ENCODE results near the gene NUBPL.

NUBPL gene

DNA sequence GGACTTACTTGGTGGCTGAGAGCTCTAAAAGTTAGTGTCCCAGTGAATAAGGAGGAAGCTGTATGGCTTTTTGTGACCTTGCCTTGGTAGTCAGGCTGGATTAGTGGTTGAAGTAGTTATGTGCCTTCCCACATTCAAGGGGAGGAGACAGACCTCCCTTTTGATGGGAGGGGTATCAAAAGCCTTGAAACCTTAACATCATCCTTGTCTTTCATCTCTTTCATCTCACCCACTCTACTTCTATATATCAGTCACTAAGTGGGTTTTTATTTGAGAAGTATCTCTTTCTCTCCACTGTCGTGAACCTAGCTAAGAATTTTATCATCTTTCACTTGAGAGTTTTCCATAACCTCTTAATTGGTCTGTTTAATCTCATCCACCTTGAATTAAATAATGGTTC lies 15.7 kb downstream of the NUBPL start:
- Histone ChIP-seq H3K27me3 (no peaks in the 10 kb centered on the region), H3K9me3 (no peaks in the 10 kb centered on the region), H3K27ac (no peak overlapping the region)

GRCh38 chr14:31578266-31578665 lies 17.1 kb downstream of the NUBPL start:
- no peaks in the 10 kb centered on the region for H3K27me3 ChIP-seq
- no peaks in the 10 kb centered on the region for H3K36me3 ChIP-seq
- no peaks in the 10 kb centered on the region for H3K4me1 ChIP-seq (ENCODE audit: control insufficient read depth in 1 of 2, insufficient read depth in 1 of 2, low read depth in 1 of 2, low read length in 1 of 2)
- H3K27ac ChIP-seq: no peak overlapping the region
- H3K4me3 ChIP-seq (ENCODE audit: low read depth in 1 of 2, low read length in 1 of 2): no peak overlapping the region
- H3K9me3 ChIP-seq: no peaks in the 10 kb centered on the region
- no peak for TF ChIP-seq CTCF (IDR thresholded peaks at IDR 0.05)

More for the DNA sequence above, 15.7 kb downstream of the NUBPL start:
- no peaks in the 10 kb centered on the region for H3K36me3 ChIP-seq
- TF ChIP-seq CTCF (IDR thresholded peaks at IDR 0.05): no peak
- H3K4me1 ChIP-seq (ENCODE audit: control insufficient read depth in 1 of 2, insufficient read depth in 1 of 2, low read depth in 1 of 2, low read length in 1 of 2): no peaks in the 10 kb centered on the region
- H3K4me3 ChIP-seq (ENCODE audit: low read depth in 1 of 2, low read length in 1 of 2): no peak overlapping the region

DNA sequence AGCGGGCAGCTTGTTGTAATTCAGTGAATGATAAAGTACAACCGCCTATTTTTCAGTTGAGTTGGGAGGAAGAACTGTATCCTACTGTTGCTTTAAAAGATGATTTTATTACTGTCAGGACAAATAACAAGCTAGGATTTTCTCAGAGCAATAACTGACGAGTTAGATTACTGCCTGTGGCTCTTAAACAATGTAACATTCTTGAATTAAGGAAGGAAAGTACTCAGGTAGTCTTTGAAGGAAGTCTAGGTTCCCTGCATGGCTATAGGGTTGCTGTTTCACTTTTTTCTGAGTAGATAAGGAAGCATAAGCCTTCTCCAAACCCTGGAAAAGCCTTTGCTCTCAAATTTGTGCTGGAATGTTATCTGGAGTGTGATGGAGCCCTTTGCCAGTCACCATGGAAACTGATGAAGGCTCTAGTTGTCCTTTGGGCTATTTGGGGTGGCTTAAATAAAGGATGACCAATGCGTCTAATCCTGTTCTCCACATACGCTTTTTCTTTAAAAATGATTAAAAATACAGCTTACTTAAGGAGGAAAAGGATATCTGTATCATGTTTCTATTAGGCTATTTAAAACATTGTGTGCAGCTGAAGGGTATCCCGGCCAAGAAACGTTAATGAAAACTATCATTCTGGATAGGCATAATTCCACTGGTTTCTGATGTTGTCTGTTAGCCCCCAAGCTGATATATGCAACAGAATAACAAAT lies 17.7 kb downstream of the NUBPL start:
- TF ChIP-seq CTCF (IDR thresholded peaks at IDR 0.05): no peak
- Histone ChIP-seq H3K4me1 (ENCODE audit: control insufficient read depth in 1 of 2, insufficient read depth in 1 of 2, low read depth in 1 of 2, low read length in 1 of 2) (no peaks in the 10 kb centered on the region), H3K27me3 (no peaks in the 10 kb centered on the region), H3K9me3 (no peaks in the 10 kb centered on the region), H3K27ac (no peak overlapping the region), H3K36me3 (no peaks in the 10 kb centered on the region), H3K4me3 (ENCODE audit: low read depth in 1 of 2, low read length in 1 of 2) (no peak overlapping the region)

DNA sequence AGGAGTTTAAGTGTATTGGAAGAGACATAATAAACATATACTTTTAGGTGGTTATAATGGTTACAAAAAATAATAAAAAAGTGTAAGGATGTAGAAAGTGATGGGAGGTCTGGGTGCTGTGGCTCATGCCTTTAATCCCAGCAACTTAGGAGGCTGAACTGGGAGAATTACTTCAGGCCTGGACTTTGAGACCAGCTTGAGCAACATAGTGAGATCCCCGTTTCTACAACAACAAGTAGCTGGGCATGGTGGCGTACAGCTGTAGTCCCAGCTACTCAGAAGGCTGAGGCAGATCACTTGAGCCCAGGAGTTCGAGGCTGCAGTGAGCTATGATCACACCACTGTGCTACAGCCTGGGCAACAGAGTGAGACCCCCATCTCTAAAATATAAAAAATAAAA lies 19.0 kb downstream of the NUBPL start:
- Histone ChIP-seq H3K9me3 (no peaks in the 10 kb centered on the region), H3K4me1 (ENCODE audit: control insufficient read depth in 1 of 2, insufficient read depth in 1 of 2, low read depth in 1 of 2, low read length in 1 of 2) (no peaks in the 10 kb centered on the region), H3K4me3 (ENCODE audit: low read depth in 1 of 2, low read length in 1 of 2) (no peak overlapping the region), H3K36me3 (no peaks in the 10 kb centered on the region), H3K27ac (no peak overlapping the region), H3K27me3 (no peaks in the 10 kb centered on the region)
- no peak for TF ChIP-seq CTCF (IDR thresholded peaks at IDR 0.05)

DNA sequence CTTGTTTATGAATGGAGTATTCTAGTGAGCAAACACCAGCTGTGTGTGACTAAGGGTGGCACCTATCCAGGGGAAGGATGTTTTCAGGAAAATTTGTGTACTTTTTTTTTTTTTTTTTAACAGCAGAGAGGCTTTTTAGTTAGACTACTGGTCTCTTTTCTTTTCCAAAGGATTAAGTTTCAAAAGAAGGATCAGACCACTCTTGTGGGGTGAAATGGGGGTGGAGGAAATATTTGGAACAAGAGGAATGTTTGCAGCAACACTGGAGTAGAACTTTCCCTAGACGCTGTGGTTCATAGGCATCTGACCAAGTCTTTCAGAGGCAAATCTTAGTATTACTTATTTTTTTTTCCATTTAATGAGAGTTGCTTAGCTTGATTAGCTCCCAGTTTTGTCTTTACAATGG lies 21.1 kb downstream of the NUBPL start:
- H3K36me3 ChIP-seq: no peaks in the 10 kb centered on the region
- TF ChIP-seq CTCF (IDR thresholded peaks at IDR 0.05): no peak
- no peaks in the 10 kb centered on the region for H3K4me1 ChIP-seq (ENCODE audit: control insufficient read depth in 1 of 2, insufficient read depth in 1 of 2, low read depth in 1 of 2, low read length in 1 of 2)
- H3K27ac ChIP-seq: no peak overlapping the region
- no peak overlapping the region for H3K4me3 ChIP-seq (ENCODE audit: low read depth in 1 of 2, low read length in 1 of 2)
- H3K27me3 ChIP-seq: no peaks in the 10 kb centered on the region
- no peaks in the 10 kb centered on the region for H3K9me3 ChIP-seq

Measured in neutrophil (primary cell).